T-helper 1 cell treated with Interleukin-12 subunit alpha and Interleukin-12 subunit beta and Interleukin-4 antibody, amounts not matched to agents 30 μg/mL and 1 μg/mL, for 36 hours (primary cell): ENCODE measurements around the gene NUP98.

Experiments
- H3K27ac Mint-ChIP-seq: one replicate; pipeline ENCODE4 v1.8.0; 2021; ENCODE audit warnings: mild to moderate bottlenecking, mixed read lengths
- H3K27me3 Mint-ChIP-seq: one replicate; pipeline ENCODE4 v1.8.0; 2021; ENCODE audit warnings: low read depth, mixed read lengths
- H3K36me3 Mint-ChIP-seq: one replicate; pipeline ENCODE4 v1.8.0; 2021; ENCODE audit warnings: low read depth, mixed read lengths
- H3K4me1 Mint-ChIP-seq: one replicate; pipeline ENCODE4 v1.8.0; 2021; ENCODE audit warnings: low read depth, mixed read lengths
- H3K4me3 Mint-ChIP-seq: one replicate; pipeline ENCODE4 v1.8.0; 2021; ENCODE audit warnings: mild to moderate bottlenecking, moderate library complexity, mixed read lengths
- H3K9me3 Mint-ChIP-seq: one replicate; pipeline ENCODE4 v1.8.0; 2021; ENCODE audit warnings: mixed read lengths

NUP98 gene

DNA sequence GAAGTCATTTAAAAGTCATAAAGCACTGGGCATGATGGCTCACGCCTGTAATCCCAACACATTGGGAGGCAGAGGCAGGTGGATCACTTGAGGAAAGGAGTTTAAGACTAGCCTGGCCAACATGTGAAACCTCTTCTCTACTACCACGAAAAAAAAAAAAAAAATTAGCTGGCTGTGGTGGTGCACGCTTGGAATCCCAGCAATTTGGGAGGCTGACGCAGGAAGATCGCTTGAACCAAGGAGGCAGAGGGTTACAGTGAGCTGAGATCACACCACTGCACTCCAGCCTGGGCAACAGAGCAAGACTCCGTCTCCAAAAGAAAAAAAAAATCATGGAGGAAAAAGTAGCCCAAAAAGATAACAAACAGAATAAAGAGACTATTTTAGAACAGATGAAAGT is 42.2 kb downstream of the NUP98 start:
- H3K36me3 Mint-ChIP-seq, result peaks cover 50% of the 10 kb centered on the region
- H3K4me3 Mint-ChIP-seq, result no peak overlapping the region
- H3K4me1 Mint-ChIP-seq, result no peaks in the 10 kb centered on the region
- no peaks in the 10 kb centered on the region for H3K9me3 Mint-ChIP-seq
- H3K27ac Mint-ChIP-seq, result no peak overlapping the region
- H3K27me3 Mint-ChIP-seq, result no peaks in the 10 kb centered on the region

DNA sequence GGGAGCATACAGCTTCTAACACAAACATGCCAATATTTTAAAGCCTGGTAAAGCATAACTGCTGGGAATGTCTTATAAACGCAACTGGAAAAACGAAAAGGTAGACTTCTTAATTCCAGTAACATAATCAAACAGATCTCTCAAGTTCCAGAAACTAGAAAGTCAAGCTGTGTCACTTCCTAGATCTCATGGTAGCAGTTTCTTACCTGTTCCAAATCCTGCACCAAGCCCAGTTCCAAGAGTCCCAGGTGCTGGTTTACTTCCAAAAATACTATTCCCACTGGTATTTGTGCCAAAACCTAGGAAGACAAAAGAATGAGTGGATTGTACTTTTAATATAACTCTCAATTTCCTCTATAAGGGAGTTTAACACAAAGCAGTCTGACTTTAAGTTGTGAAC is 44.2 kb downstream of the NUP98 start:
- H3K9me3 Mint-ChIP-seq, result no peaks in the 10 kb centered on the region
- no peak overlapping the region for H3K4me3 Mint-ChIP-seq
- H3K36me3 Mint-ChIP-seq, result peaks cover 37% of the 10 kb centered on the region
- no peaks in the 10 kb centered on the region for H3K27me3 Mint-ChIP-seq
- H3K4me1 Mint-ChIP-seq, result no peaks in the 10 kb centered on the region
- no peak overlapping the region for H3K27ac Mint-ChIP-seq

DNA sequence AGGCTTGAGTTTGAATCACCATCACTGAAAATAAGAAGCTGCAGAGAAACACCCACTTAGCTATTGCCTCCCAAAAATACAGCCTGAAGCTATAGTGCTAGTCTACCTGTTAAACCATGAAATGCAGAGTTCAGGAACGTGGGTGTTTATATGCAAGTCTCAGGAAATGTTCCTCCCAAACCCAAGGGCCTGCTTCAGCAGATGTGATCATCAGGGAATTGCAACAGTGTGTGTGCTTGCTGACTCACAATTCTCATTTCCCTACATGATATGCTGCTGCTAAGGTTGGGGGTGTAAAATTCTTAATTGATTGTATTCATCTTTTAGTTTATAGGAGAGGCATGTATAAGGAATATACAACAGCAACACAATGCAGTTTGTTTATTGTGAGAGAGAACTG is 49.6 kb downstream of the NUP98 start:
- Mint-ChIP-seq H3K27ac (no peak overlapping the region), H3K27me3 (no peaks in the 10 kb centered on the region), H3K9me3 (no peaks in the 10 kb centered on the region), H3K36me3 (peaks cover 31% of the 10 kb centered on the region), H3K4me3 (no peak overlapping the region), H3K4me1 (no peaks in the 10 kb centered on the region)

DNA sequence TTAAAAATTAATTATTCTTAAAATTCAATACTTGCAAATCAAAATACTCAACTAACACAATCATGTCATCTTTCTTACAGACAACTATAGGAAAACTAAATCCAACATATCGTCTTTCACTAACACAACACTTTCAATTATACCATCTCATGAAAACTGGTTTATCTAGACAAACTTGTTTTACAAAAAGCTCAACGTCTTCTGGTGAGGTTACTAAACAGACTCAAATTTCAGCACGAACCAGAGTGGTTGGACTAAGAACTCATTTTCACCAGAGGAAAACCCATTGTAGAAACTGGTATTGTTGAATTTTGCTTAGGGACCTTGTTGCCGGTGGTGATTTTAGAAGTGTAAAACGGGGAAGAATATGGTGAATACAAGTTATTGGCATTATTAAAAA is 52.2 kb downstream of the NUP98 start:
- Mint-ChIP-seq H3K4me1 (no peaks in the 10 kb centered on the region), H3K27ac (no peak overlapping the region), H3K27me3 (no peaks in the 10 kb centered on the region), H3K36me3 (peaks cover 32% of the 10 kb centered on the region), H3K4me3 (no peak overlapping the region), H3K9me3 (no peaks in the 10 kb centered on the region)

DNA sequence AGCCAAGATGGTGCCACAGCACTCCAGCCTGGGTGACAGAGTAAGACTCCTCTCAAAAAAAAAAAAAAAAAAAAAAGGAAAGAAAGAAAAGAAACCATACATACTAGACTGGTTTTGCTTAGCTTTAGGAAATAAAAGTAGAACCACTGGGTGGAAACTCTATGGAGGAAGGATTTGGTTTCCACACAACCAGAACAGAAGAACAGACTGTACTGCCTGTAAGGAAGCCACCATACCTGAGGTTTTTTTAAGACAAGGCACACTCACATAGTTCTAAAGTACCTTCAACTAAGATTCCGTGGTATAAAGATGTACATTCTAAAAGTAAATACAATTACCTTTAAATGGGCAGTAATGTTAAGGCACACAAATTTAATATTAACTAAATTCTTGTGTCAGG is 58.6 kb downstream of the NUP98 start:
- H3K9me3 Mint-ChIP-seq, result no peaks in the 10 kb centered on the region
- no peak overlapping the region for H3K4me3 Mint-ChIP-seq
- H3K4me1 Mint-ChIP-seq, result peaks cover 4% of the 10 kb centered on the region
- no peaks in the 10 kb centered on the region for H3K27me3 Mint-ChIP-seq
- no peak overlapping the region for H3K27ac Mint-ChIP-seq
- peaks cover 39% of the 10 kb centered on the region for H3K36me3 Mint-ChIP-seq

DNA sequence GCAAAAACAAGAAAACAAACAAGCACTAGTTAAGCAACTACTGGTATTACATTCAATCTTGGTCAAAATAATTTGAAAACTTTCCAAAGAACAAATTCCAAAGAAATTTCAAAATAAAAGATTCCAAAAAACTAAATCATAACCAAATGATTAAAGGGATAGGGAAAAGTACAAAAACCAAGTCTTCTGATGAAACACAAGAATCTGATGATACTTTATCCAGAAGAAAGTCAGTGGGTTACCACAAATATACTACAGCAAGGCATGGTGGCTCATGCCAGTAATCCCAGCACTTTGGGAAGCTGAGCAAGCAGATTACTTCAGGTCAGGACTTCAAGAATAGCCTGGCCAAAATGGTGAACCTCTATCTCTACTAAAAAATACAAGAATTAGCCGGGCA is 59.1 kb downstream of the NUP98 start:
- H3K4me3 Mint-ChIP-seq, result no peak overlapping the region
- peaks cover 42% of the 10 kb centered on the region for H3K36me3 Mint-ChIP-seq
- H3K9me3 Mint-ChIP-seq, result no peaks in the 10 kb centered on the region
- H3K27me3 Mint-ChIP-seq, result no peaks in the 10 kb centered on the region
- no peak overlapping the region for H3K27ac Mint-ChIP-seq
- H3K4me1 Mint-ChIP-seq, result peaks cover 8% of the 10 kb centered on the region

DNA sequence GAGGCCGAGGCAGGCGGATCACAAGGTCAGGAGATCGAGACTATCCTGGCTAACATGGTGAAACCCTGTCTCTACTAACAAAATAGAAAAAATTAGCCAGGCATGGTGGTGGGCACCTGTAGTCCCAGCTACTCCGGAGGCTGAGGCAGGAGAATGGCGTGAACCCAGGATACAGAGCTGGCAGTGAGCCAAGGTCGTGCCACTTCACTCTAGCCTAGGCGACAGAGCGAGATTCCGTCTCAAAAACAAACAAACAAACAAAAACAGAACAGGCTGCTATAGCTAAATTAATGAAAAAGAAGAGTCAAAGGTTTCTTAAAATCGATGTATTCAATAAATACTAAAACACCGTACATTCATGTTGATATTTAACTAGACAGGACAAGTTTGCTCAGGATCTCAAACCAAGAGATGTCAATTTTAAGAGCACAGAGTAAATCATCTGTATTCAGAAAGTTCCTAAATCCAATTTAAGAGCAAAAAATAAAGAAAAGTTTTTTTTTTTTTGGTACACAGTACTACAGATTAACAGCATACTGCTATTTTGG is 59.9 kb downstream of the NUP98 start:
- Mint-ChIP-seq H3K27me3 (no peaks in the 10 kb centered on the region), H3K4me3 (no peak overlapping the region), H3K4me1 (peaks cover 10% of the 10 kb centered on the region), H3K36me3 (peaks cover 42% of the 10 kb centered on the region), H3K9me3 (no peaks in the 10 kb centered on the region), H3K27ac (no peak overlapping the region)

DNA sequence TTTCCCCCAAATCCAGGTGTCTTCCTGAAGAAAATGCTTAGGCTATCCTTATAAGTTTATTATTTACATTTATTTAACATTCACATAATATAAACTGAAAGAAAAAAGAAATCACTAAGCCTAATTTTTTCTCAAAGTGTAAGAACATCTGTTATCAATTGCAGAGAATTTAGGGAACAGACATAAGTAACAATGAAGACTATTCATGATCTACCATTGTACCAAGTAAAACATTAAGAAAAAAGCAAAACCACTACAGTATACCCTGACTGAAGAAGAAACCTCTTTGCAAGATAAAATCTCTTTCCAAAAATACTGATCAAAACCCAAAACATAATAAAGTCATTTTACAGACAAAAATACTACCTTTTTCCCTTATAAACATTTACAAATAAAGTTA is 60.5 kb downstream of the NUP98 start:
- H3K4me1 Mint-ChIP-seq, result peaks cover 10% of the 10 kb centered on the region
- H3K27me3 Mint-ChIP-seq, result no peaks in the 10 kb centered on the region
- H3K9me3 Mint-ChIP-seq, result no peaks in the 10 kb centered on the region
- H3K4me3 Mint-ChIP-seq, result no peak overlapping the region
- H3K36me3 Mint-ChIP-seq, result peaks cover 41% of the 10 kb centered on the region
- H3K27ac Mint-ChIP-seq, result no peak overlapping the region

DNA sequence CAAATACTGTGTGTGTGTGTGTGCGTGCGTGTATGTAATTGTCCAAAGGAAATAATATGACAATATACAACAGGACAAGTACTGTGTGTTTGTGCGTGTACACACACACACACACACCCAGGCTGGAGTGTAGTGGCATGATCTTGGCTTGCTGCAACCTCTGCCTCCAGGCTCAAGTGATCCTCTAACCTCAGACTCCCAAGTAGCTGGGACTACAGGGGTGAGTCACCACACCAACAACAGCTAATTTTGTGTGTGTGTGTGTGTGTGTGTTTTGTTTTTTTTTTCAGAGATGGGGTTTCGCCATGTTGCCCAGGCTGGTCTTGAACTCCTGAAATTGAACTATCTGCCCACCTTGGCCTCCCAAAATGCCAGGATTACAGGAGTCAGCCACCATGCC is 61.5 kb downstream of the NUP98 start:
- Mint-ChIP-seq H3K9me3 (no peaks in the 10 kb centered on the region), H3K4me1 (peaks cover 10% of the 10 kb centered on the region), H3K4me3 (no peak overlapping the region), H3K36me3 (peaks cover 44% of the 10 kb centered on the region), H3K27ac (no peak overlapping the region), H3K27me3 (no peaks in the 10 kb centered on the region)

DNA sequence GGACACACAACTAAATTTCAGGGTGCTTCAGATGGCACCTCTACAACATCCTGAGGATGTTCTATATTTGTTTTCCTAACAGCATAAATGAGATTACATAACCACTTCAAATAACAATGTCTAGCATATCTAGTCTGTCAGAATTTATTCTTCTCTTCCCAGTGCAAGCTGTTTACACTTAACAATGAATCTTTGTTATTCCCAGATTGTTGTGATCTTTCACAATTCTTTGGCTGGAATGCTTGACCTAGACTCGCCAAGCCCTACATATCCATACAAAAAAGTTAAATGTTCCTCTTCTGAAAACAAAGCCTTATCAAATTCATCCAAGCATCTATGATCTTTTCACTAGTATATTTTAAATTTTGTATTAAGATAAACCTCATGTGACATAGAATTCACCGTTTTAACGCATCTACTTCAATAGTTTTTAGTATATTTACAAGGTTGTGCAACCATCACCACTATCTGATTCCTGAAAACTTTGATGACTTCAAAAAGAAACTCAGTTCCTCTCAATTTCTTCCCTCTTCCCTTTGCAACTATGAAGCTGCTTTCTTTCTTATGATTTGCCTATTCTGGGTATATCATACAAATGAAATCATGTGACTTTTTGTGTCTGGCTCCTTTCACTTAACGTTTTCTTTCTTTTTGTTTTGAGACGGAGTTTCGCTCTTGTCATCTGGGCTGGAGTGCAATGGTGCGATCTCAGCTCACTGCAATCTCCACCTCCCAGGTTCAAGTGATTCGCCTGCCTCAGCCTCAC is 64.5 kb downstream of the NUP98 start:
- peaks cover 56% of the 10 kb centered on the region for H3K36me3 Mint-ChIP-seq
- H3K4me1 Mint-ChIP-seq, result peaks cover 14% of the 10 kb centered on the region
- H3K27me3 Mint-ChIP-seq, result no peaks in the 10 kb centered on the region
- no peaks in the 10 kb centered on the region for H3K9me3 Mint-ChIP-seq
- H3K27ac Mint-ChIP-seq, result peak overlapping the region; percentile 50
- H3K4me3 Mint-ChIP-seq, result no peak overlapping the region

DNA sequence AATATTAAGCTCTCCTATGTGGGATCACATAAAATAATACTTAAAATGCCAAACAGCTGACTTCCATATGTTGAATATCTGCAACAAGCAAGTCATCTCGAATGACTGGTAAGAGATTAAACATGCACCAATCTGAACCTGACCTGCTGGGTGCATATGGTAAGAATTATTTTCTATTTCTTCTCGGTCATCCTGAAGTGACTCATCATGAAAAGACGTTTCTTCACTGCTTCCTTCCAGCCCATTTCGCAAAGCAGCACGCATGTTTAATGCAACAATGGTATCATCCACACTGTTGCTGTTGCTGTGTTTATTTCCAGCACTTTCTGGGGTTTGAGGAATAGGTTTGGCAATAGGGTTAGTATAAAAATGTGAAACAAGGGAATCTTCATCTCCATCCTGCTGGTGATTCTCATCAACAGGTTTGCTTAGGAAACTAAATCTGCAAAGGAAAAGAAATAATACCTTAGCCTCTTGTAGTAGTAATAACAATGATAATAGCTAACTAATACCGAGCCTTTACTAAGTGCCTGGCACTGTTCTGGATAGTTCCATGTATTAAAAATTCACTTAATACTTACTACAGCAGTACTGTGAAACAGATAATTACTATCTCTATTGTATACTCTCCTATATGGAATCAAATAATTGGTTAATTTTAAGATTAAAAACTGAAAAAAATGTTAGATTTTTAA is 74.2 kb downstream of the NUP98 start:
- Mint-ChIP-seq H3K9me3 (no peaks in the 10 kb centered on the region), H3K4me3 (no peak overlapping the region), H3K36me3 (peaks cover 56% of the 10 kb centered on the region), H3K4me1 (peaks cover 4% of the 10 kb centered on the region), H3K27ac (no peak overlapping the region), H3K27me3 (no peaks in the 10 kb centered on the region)

DNA sequence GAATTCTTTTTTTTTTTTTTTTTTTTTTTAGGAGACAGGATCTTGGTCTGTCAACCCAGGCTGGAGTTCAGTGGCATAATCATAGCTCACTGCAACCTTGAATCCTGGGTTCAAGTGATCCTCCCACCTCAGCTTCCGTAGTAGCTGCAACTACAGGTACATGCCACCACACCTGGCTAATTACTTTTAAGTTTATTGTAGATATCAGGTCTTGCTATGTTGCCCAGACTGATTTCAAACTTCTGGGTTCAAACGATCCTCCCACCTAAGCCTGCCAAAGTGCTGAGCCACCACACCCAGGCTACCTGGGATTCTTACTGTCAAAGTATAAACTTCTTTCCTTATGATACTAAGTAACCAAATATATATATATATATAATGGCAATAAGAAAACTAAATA is 75.3 kb downstream of the NUP98 start:
- H3K4me1 Mint-ChIP-seq, result no peaks in the 10 kb centered on the region
- no peaks in the 10 kb centered on the region for H3K27me3 Mint-ChIP-seq
- H3K9me3 Mint-ChIP-seq, result no peaks in the 10 kb centered on the region
- no peak overlapping the region for H3K27ac Mint-ChIP-seq
- H3K36me3 Mint-ChIP-seq, result peaks cover 59% of the 10 kb centered on the region
- no peak overlapping the region for H3K4me3 Mint-ChIP-seq

DNA sequence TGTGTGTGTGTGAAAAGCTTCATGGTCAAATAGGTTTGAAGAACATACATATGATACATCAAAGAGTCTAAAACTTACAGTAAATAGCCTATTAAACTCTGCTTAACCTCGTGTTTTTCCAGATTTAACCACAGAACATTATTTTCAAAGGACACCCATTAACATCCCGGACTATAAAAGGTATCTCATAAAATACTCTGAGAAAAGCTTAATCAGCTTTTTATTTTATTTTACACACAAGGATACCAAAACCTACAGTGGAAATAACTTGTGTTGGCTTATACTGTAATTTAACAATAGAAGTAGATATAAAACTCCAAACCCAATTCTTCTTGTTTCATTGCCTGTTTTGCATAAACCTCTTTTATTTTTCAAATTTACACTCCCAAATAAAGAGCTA is 76.4 kb downstream of the NUP98 start:
- Mint-ChIP-seq H3K36me3 (peaks cover 56% of the 10 kb centered on the region), H3K27ac (no peak overlapping the region), H3K27me3 (no peaks in the 10 kb centered on the region), H3K4me1 (no peaks in the 10 kb centered on the region), H3K4me3 (no peak overlapping the region), H3K9me3 (no peaks in the 10 kb centered on the region)

DNA sequence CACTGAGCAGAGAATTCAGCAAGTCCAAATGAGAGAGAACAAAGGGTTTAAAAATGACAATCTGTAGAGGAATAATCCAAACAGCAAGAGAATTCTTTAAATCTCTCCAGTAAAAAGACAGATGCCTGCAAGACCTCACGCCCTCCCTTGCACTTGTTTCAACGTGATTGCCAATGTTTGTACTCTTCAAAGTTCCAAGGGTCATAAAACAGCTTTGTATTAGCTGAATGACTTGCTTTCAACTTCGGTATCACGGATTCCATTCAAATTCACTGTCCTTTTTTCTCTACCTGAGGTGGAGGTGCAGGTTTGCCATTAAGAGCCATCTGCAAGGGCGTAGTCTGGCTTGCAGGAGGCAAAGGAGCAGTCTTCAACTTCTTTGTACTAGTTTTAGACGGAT is 85.1 kb downstream of the NUP98 start:
- no peaks in the 10 kb centered on the region for H3K27me3 Mint-ChIP-seq
- peaks cover 37% of the 10 kb centered on the region for H3K36me3 Mint-ChIP-seq
- no peaks in the 10 kb centered on the region for H3K9me3 Mint-ChIP-seq
- no peak overlapping the region for H3K4me3 Mint-ChIP-seq
- H3K27ac Mint-ChIP-seq, result no peak overlapping the region
- H3K4me1 Mint-ChIP-seq, result no peaks in the 10 kb centered on the region
